TTC549 (cell line): ENCODE data around the gene ADNP.
"Not testable (repeated sequence)": the region's sequence is repeated elsewhere in the genome, so short reads cannot be mapped to it uniquely, and the experiment has no call there.

Experiments used
- FAIRE-seq: peaks from 2 replicates; lab custom pipeline; 2012; peaks lifted over from hg19 to GRCh38; lab: Jason Lieb, UNC

ADNP gene

GRCh38 chr20:50931306-50932015, at the start of gene ADNP:
ADNP (minus strand) TSS chr20:50931437; CDS start chr20:50903996, 27,441 bp downstream.
- FAIRE-seq, result no peak

DNA sequence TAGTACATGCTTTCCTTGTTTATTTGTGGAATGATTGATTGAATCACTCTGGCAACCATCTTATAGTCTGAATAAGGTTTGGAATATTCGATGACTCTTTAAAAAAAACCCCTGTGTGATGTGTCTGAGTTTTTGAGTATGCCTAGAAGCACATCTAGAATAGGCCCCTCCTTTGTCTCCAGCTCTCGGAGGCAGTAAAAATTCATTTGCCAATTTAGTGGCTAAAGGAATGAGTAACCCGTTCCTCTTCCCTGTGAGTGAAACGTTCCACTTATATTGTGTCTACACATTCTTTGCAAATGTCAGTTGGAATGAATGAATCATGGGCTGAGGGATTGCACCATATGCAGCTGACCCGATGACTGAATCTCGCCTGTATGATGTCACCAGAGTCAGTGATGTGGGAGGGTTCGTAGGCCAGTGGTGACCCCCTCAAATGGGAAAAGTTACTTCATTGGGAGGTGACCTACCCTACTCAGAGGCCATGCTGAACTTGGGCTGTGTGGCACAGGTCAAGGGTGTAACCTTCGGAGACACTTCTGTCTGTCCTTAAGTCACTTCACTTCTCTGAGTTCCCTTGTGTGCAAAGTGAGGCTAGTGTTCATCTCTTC, 48.9 kb upstream of the ADNP start:
- no peak for FAIRE-seq

DNA sequence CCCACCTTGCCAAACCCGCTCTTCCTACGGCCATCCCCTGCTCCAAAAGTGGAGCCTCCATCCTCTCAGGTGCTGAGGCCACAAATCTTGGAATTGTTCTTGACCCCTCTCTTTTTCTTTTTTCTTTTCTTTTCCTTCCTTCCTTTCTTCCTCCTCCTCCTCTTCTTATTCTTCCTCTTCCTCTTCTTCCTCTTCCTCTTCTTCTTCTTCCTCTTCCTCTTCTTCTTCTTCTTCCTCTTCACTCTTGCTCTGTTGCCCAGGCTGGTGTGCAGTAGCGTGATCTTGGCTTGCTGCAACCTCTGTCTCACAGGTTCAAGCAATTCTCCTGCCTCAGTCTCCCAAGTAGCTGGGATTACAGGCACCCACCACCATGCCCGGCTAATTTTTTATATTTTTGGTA, 47.3 kb upstream of the ADNP start:
- FAIRE-seq, result not testable (repeated sequence)

- no peak for FAIRE-seq
Measured at GRCh38 chr20:50977066-50978021, 46.1 kb upstream of the ADNP start.

DNA sequence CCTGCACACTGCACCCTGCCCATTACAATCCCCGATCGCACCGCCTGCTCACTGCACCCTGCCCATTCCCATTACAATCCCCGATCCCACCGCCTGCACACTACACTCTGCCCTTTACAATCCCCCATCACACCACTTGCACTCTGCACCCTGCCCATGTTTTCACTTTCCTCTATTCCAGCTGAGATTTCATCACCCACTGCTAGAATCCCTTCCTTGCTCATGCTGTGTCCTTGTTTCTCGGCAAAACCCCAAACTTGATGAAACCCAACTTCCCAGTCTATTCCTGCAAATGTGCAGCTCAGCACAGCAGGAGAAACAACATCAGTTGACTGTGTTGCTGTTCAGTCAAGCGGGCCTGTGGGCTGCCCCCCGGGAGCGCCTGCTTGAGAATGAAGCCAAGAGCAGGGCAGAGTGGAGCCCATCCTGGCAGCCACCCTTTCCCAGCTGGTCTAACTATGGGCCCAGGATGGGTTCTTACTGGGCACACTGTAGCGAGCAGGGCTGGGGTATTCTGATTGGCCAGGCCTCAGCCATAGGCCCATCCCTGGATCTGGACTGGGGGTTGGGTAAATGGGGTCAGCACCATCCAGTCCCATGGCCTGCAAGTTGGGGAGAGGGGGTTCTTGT, 44.6 kb upstream of the ADNP start:
- no peak for FAIRE-seq

- no peak for FAIRE-seq
Measured at GRCh38 chr20:50969912-50970311, 38.7 kb upstream of the ADNP start.

- FAIRE-seq, result no peak
Measured at GRCh38 chr20:50969435-50969834, 38.2 kb upstream of the ADNP start.

GRCh38 chr20:50968289-50968688, 37.1 kb upstream of the ADNP start:
- FAIRE-seq, result no peak

- no peak for FAIRE-seq
Measured at GRCh38 chr20:50967586-50967985, 36.3 kb upstream of the ADNP start.

DNA sequence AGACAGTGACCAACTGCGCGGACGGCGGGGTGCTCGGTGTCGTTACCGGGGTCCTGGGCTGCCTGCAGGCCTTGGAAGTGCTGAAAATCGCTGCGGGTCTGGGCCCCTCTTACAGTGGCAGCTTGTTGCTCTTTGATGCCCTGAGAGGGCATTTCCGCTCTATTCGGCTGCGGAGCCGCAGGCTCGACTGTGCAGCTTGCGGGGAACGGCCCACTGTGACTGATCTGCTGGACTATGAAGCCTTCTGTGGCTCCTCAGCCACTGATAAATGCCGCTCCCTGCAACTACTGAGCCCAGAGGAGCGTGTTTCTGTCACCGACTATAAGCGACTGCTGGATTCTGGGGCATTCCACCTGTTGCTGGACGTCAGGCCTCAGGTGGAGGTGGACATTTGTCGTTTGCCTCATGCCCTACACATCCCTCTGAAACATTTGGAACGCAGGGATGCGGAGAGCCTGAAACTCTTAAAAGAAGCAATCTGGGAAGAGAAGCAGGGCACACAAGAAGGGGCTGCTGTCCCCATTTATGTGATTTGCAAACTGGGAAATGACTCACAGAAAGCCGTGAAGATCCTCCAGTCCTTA, 28.4 kb upstream of the ADNP start:
- FAIRE-seq, result no peak

DNA sequence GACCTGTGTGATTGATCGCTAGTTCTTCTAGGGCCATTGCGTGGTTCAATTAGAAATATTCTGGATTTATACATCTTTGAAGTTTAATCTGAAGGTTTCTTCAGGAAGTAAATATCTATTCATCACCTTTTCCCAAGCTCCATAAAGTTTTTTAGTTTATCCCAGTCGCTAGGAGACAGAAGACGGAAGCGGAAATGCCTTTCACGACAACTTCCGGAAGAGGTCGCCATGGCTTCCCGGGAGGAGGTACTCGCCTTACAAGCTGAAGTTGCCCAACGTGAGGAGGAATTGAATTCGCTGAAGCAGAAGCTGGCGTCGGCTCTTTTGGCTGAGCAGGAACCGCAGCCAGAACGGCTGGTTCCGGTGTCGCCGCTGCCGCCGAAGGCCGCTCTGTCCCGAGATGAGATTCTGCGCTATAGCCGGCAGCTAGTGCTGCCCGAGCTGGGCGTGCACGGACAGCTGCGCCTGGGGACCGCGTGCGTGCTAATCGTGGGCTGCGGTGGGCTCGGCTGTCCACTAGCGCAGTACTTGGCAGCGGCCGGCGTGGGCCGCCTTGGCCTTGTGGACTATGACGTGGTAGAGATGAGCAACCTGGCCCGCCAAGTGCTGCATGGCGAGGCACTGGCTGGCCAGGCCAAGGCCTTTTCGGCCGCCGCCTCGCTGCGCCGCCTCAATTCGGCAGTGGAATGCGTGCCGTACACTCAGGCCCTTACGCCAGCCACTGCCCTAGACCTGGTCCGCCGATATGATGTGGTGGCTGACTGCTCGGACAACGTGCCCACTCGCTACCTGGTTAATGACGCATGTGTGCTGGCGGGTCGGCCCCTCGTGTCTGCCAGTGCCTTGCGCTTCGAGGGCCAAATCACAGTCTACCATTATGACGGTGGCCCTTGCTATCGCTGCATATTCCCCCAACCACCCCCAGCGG, 27.6 kb upstream of the ADNP start, which contains the start of gene MOCS3:
MOCS3 (plus strand) TSS at position 204 of the 928 bp plus-strand sequence; CDS start at position 229, 25 bp downstream.
- no peak for FAIRE-seq

DNA sequence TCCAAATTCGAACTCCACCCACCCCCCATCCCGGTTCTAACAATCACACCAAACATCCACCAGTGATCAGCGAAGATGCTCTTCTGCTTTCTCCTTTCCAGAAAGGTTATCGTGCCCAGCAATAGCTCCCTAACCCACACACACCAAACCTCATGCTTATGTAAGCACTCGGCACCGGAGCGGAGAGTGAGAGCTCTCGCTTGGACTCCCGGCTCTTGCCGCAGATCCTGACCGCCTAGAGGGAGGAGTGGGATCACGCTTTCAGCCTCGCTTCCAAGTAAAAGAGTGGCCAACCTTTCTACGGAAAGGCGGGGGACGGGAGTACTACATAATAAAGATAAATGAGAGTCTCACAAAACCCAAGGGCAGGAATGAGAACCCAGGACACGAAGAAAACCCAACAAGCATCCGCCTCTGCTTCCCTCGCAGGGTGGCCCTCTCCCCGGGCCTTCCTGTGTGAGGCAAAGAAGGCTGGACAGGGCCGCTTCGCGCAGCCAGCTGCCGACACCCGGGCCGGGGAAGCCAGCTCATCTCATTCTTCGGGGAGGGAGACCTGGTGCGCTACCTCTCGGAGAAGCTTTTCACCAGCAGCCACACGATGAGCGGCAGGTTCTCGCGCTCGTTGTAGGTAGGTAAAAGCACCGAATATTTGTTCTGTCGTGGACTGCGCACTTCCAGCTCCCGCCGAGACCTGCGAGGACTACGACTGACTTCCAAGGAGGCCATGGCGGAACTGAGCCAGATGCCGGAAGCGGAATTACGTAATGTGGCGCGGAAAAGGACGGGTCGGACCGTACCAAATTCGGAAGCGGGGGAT, 26.8 kb upstream of the ADNP start, which contains the start of gene DPM1:
DPM1 (minus strand) TSS at position 735 of the 817 bp plus-strand sequence; CDS start at position 726, 9 bp downstream.
- FAIRE-seq, result no peak

- FAIRE-seq, result no peak
Measured at GRCh38 chr20:50957276-50957675, 26.0 kb upstream of the ADNP start.

GRCh38 chr20:50953821-50954220, 22.6 kb upstream of the ADNP start:
- FAIRE-seq, result no peak

- FAIRE-seq, result no peak
Measured at GRCh38 chr20:50953196-50953595, 22.0 kb upstream of the ADNP start.

DNA sequence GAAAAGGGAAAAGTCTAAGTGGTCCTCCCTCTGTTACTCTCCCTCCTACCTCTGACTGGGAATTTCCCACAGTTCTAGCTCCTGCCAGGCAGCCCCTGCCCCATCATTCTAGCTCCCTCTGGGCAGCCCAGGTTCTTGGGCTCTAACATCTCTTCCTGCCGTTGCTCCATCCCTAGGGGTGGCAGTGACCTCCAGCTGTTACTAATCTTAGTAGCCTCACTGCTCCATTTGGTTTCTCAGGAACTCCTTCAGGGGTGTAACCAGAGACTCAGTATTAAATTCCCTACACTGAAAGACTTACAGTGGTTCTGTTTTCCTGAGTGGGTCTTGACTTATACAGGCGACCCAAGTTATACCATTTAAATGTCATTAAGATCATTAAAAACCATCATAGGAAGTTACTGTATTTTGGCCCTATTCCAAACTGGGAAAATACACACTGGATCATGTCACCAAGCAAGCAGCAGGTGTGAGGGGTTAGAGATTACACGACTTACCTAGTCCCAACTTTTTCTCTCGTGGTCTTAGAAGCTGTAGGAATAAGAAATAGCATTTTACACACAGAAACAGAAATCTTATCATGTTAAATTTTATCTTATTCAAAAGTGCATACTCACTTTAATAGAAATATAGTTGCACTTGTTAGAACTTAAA, 17.0 kb upstream of the ADNP start:
- no peak for FAIRE-seq

DNA sequence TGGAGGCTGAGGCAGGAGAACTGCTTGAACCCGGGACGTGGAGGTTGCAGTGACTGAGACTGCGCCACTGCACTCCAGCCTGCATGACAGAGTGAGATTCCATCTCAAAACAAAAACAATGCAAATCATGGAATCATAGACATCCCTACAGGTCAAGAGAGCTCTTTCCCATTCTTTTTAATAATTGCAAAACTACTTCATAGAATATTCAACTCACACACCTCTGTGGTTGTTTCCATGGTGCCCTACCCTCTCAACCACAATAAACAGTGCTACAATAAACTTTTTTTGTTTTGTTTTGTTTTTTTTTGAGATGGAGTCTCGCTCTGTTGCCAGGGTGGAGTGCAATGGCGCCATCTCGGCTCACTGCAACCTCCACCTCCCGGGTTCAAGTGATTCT, 11.8 kb upstream of the ADNP start:
- no peak for FAIRE-seq

- no peak for FAIRE-seq
Measured at GRCh38 chr20:50933589-50933988, 2.4 kb upstream of the ADNP start.

DNA sequence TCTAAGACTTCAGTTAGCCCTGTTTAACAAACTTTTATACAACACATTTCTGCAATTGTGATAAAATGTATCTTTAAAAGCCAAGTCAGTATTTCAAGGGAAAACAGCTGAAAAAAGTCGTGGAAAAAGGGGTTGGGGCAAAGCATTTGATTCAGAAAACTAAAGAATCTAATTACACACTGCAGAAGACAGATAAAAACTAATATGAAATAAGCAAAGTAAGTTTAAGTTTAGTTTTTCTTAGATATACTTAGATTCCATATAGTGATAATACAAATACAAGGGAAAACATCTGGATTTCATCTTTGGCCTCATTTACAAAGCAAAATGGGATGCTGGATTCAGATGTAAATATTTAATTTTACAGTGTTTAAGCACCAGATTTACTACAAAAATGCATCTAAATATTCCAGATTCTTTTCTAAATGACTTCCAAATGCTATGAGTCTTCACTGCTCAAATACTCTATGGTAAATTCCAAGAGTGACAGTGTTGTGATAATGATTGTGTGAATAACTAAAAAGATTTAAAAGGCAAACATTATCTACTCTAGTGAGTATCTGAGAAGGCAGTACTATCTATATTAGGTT, 1.5 kb upstream of the ADNP start:
- FAIRE-seq, result no peak
